Ascending aorta (tissue), 2 donors: ENCODE results near the gene ZNF48. TPM values are rescaled to one million over a fixed set of nuclear protein-coding genes. Genes with fewer than 3 reads are reported as not detected.

Experiments used
- DNase-seq, 2 donors: peaks; one replicate each; pipeline ENCODE4 v3.0.0-alpha.2; 2019; ENCODE audit warnings: low spot score in 2 of 2
- H3K27ac ChIP-seq, 2 donors: fragments of 200-600 bp; sonication (generic); one replicate each; pipeline ENCODE4 v1.5.1; 2016 to 2017; ENCODE audit warnings: mild to moderate bottlenecking in 1 of 2
- H3K27me3 ChIP-seq: fragments of 200-600 bp; sonication (generic); one replicate; pipeline ENCODE4 v1.5.1; 2017
- H3K36me3 ChIP-seq, 2 donors: fragments of 200-600 bp; sonication (generic); one replicate each; pipeline ENCODE4 v1.5.1; 2016
- H3K4me1 ChIP-seq, 2 donors: fragments of 200-600 bp; sonication (generic); one replicate each; pipeline ENCODE4 v1.5.1; 2016 to 2017; ENCODE audit warnings: mild to moderate bottlenecking in 1 of 2
- H3K4me3 ChIP-seq, 2 donors: fragments of 200-600 bp; sonication (generic); one replicate each; pipeline ENCODE4 v1.5.1; 2016 to 2017; ENCODE audit warnings: mild to moderate bottlenecking in 1 of 2
- H3K9me3 ChIP-seq, 2 donors: fragments of 200-600 bp; sonication (generic); one replicate each; pipeline ENCODE4 v1.5.1; 2016
- CTCF ChIP-seq, 3 experiments: fragments of 200-600 bp in 2 of 3; fragments of 450-650 bp in 1 of 3; sonication (generic) in 2 of 3; IDR thresholded peaks; one replicate each; pipeline ENCODE4 v1.5.1; 2016 to 2019; ENCODE audit warnings: antibody characterized with exemption in 3 of 3, mild to moderate bottlenecking in 1 of 3, moderate library complexity in 1 of 3
- intact Hi-C: fragments of 100-400 bp; cut with DNase I; formaldehyde crosslinking; loops from one replicate; pipeline ENCODE4 v1.15.1; 2023
- total RNA-seq: library from RNA; depleted of rRNA; stranded (reverse); fragments of >200 nt; gene quantifications from one replicate; pipeline ENCODE4 v1.1.0, GENCODE V29; 2016

ZNF48 gene
- total RNA-seq, 1 donor from 2014 or later = 25.1 TPM

DNA sequence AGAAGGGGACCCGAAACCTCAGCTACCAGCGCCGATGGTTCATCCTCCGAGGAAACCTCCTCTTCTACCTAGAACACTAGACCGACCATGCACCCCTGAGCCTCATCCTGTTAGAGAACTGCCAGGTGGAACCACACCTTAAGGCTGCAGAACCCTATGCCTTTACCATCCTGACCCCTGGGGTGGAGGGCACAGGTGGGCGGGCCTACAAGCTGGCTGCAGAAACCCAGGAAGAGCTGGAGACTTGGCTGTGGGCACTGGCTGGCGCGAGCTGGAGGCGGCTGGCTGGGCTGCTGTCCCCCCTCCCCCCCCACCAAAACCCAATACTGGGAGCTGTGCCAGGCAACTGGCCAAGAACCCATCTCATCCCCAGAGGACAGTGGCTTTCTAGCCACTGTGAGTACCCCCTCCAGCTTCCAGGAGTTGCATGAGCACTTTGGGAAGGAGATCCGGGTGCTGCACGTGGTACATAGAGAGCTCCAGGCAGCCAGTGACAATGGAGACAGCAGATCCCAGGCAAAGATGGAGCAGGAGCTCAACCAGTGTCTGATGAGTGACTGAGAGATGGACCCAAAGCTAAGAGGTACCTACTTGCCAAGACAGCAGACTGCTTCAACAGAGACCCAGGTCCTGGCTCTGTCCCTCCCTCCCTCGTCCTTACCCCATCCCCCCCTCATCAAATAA is 38.7 kb upstream of the ZNF48 start:
- peaks cover 31 to 47% of the 10 kb centered on the region in 2 donors for H3K36me3 ChIP-seq
- H3K27ac ChIP-seq = peak overlapping the region; percentile 95 to 98
- peaks cover 8 to 41% of the 10 kb centered on the region in 2 donors for H3K4me1 ChIP-seq
- H3K4me3 ChIP-seq = peak overlapping the region in 1 of 2 donors; percentile 72
- intact Hi-C loops = loop anchor here (5.0 kb wide), 1 partner anchor 171 kb away; the partner anchor contains the start of gene ZNF768
- no peak for TF ChIP-seq CTCF (IDR thresholded peaks at IDR 0.05)
- DNase-seq = no peak
- no peaks in the 10 kb centered on the region for H3K9me3 ChIP-seq
- no peaks in the 10 kb centered on the region for H3K27me3 ChIP-seq

GRCh38 chr16:30357085-30357714 is 38.0 kb upstream of the ZNF48 start:
- no peak for DNase-seq
- no peak for TF ChIP-seq CTCF (IDR thresholded peaks at IDR 0.05)
- intact Hi-C loops = loop anchor here (5.0 kb wide), 1 partner anchor 170 kb away; the partner anchor contains the start of gene ZNF768
- Histone ChIP-seq H3K4me1 (peaks cover 5 to 35% of the 10 kb centered on the region in 2 donors), H3K27me3 (no peaks in the 10 kb centered on the region), H3K4me3 (no peak overlapping the region), H3K36me3 (peaks cover 34 to 46% of the 10 kb centered on the region in 2 donors), H3K27ac (no peak overlapping the region), H3K9me3 (no peaks in the 10 kb centered on the region)

DNA sequence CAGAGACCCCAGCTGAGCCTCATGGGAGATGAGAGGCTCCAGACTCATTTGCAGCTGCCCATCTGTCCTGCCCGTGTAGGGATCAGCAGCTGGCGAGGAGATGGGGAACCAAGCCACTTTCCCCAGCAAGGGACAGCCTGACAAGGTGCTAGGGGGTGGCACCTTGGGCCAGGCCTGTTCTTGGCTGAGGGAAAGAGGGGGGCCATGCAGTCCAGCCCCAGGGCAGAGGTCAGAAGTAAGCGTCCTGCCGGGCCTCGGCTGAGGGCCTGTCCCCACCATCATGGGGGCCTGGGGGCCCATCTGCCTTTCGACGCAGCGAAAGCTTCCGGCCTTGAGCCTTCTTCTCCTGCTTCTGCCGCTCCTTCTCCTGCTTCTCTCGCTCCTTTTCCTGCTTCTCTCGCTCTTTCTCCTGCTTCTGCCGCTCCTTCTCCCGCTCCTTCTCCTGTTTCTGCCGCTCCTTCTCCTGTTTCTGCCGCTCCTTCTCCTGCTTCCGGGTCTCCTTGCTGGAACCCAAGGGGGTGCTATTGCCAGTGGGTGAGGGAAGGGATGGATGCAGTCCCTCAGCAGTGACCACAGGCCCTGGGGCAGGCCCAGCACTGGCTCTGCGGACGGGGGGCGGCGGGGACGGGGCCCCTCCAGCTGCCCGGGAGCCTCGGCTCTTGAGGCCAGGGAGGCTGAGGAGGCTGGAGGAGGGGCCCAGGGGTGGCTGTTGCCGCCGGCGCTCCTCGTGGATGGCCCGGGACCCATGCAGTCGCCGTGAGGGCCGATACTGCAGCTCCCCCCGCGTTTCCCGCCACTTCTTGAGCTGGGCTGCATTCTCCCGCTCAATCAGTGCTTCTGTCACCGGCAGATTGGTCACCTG is 37.3 kb upstream of the ZNF48 start:
- peaks cover 0 to 27% of the 10 kb centered on the region in 2 donors for H3K4me1 ChIP-seq
- H3K36me3 ChIP-seq = peaks cover 35 to 39% of the 10 kb centered on the region in 2 donors
- H3K4me3 ChIP-seq = no peak overlapping the region
- H3K27ac ChIP-seq = no peak overlapping the region
- intact Hi-C loops = loop anchor here (5.0 kb wide), 1 partner anchor 169 kb away; the partner anchor contains the start of gene ZNF768
- H3K27me3 ChIP-seq = no peaks in the 10 kb centered on the region
- DNase-seq = no peak
- H3K9me3 ChIP-seq = no peaks in the 10 kb centered on the region
- no peak for TF ChIP-seq CTCF (IDR thresholded peaks at IDR 0.05)

- Histone ChIP-seq H3K9me3 (no peaks in the 10 kb centered on the region), H3K27me3 (no peaks in the 10 kb centered on the region), H3K36me3 (peaks cover 30 to 38% of the 10 kb centered on the region in 2 donors), H3K27ac (no peak overlapping the region), H3K4me3 (no peak overlapping the region), H3K4me1 (peaks cover 0 to 21% of the 10 kb centered on the region in 2 donors)
- intact Hi-C loops = loop anchor here (5.0 kb wide), 1 partner anchor 169 kb away; the partner anchor contains the start of gene ZNF768
- no peak for TF ChIP-seq CTCF (IDR thresholded peaks at IDR 0.05)
- no peak for DNase-seq
Measured at GRCh38 chr16:30358577-30358936, 36.7 kb upstream of the ZNF48 start.
